NT2/D1 (cell line): ENCODE measurements around the gene PLCH1.

Experiments used
- YY1 ChIP-seq: IDR thresholded peaks from 2 replicates; pipeline ENCODE4 v1.6.1; 2011; ENCODE audit not compliant: insufficient read length, insufficient read depth
- ZNF274 ChIP-seq: IDR thresholded peaks from 2 replicates; pipeline ENCODE4 v1.6.1; 2011; ENCODE audit warnings: mild to moderate bottlenecking, low read depth, low read length

GRCh38 chr3:155491696-155492095 is 253.2 kb downstream of the PLCH1 start:
- no peak for TF ChIP-seq ZNF274
- no peak for TF ChIP-seq YY1
